ENCODE results near the gene GNPNAT1.
"Not testable (repeated sequence)": the region's sequence is repeated elsewhere in the genome, so short reads cannot be mapped to it uniquely, and the experiment has no call there.

Gene GNPNAT1

DNA sequence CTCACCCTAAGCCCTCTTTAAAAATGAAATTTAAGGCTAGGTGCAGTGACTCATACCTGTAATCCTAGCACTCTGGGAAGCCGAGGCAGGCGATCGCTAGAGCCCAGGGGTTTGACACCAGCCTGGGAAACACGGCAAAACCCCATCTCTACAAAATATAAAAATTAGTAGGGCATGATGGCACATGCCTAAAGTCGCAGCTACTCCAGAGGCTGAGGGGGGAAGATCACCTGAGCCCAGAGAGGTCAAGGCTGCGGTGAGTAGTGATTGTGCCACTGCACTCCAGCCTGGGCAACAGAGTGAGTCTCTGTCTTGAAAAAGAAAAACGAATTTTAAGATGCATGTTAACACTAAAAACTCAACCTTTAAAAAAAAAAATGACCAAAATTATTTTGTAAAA, 12.7 kb downstream of the GNPNAT1 start:
- no peak for DNase-seq (ENCODE audit: low read depth)
- H3K4me3 ChIP-seq (ENCODE audit: low read depth, low read length), result no peak overlapping the region
- TF ChIP-seq CTCF (IDR thresholded peaks at IDR 0.05; ENCODE audit: control insufficient read depth, extremely low read depth, insufficient read depth), result no peak

GRCh38 chr14:52776816-52777215, 14.6 kb downstream of the GNPNAT1 start:
- TF ChIP-seq CTCF (IDR thresholded peaks at IDR 0.05; ENCODE audit: control insufficient read depth, extremely low read depth, insufficient read depth), result no peak
- no peak overlapping the region for H3K4me3 ChIP-seq (ENCODE audit: low read depth, low read length)
- DNase-seq (ENCODE audit: low read depth), result no peak

DNA sequence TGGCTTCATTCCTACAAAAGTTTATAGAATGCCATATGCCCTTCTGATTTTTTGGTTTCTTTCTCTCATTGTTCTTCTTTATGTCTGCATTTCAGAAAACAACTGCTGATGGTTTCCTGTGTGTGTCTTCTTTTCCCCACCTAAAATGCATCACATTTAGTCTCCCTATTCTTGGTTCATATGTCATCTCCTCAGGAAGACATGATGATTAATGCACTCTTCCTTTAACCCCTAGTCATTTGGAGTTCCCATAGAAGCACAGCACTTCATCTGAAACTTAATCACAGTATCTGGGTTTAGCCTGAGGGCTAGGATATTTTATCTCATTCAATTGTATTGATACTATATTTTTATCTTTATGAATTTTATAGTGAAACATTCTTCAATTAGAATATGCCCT, 21.5 kb downstream of the GNPNAT1 start:
- DNase-seq (ENCODE audit: low read depth), result no peak
- TF ChIP-seq CTCF (IDR thresholded peaks at IDR 0.05; ENCODE audit: control insufficient read depth, extremely low read depth, insufficient read depth), result no peak
- no peak overlapping the region for H3K4me3 ChIP-seq (ENCODE audit: low read depth, low read length)

DNA sequence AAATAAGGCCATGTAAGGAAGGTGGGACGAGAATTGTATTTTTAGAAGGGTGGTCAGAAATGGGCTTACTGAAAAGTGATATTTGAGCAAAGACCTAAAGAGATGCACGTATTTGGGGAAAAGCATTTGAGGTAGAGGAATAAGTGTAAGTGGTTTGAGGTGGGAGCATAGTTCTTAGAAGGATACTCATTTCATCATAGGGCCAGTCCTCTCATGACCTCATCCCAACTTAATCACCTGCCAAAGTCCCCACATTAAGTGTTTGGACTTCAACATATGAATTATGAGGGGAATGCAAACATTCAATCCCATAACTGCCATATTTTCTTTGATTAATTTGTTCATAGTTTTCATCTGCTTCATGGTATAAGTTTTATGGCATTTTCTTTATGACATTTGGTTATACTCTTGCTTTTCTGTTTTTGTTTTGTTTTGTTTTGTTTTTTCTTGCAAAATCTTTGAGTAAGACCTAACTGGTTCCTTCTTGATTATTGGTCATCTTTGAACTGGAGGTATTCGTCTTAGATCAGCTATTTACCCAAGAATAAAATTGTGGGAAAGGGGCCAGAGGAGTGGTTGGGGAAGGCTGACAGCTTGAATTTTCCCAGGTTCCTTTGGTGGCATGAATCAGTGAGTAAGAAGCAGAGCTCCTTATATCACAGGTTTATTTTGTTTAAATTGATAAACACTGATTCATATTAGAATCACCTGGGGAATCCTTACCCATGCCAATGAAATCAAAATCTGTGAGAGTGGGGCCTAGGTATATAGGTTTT, 24.2 kb downstream of the GNPNAT1 start:
- H3K4me3 ChIP-seq (ENCODE audit: low read depth, low read length), result no peak overlapping the region
- no peak for TF ChIP-seq CTCF (IDR thresholded peaks at IDR 0.05; ENCODE audit: control insufficient read depth, extremely low read depth, insufficient read depth)
- no peak for DNase-seq (ENCODE audit: low read depth)

- not testable (repeated sequence) for DNase-seq (ENCODE audit: low read depth); H3K4me3 ChIP-seq (ENCODE audit: low read depth, low read length)
Observed at GRCh38 chr14:52762923-52763322, 28.5 kb downstream of the GNPNAT1 start.

DNA sequence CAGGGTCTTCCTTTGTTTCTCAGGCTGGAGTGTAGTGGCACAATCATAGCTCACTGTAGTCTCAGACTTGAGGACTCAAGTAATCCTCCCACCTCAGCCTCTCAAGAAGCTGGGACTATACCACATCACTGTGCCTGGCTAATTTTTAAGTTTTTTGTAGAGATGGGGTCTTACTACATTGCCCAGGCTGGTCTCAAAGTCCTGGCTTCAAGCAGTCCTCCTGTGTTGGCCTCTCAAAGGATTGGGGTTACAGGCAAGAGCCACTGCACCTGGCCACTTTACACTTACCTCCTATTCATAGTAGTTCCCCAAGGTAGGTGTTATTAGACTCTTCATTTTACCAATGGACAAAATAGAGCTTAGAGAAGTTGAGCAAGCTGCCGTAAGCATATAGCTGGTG, 32.3 kb downstream of the GNPNAT1 start:
- no peak overlapping the region for H3K4me3 ChIP-seq (ENCODE audit: low read depth, low read length)
- TF ChIP-seq CTCF (IDR thresholded peaks at IDR 0.05; ENCODE audit: control insufficient read depth, extremely low read depth, insufficient read depth), result no peak
- no peak for DNase-seq (ENCODE audit: low read depth)

- TF ChIP-seq CTCF (IDR thresholded peaks at IDR 0.05; ENCODE audit: control insufficient read depth, extremely low read depth, insufficient read depth), result no peak
- DNase-seq (ENCODE audit: low read depth), result no peak
Observed at GRCh38 chr14:52755607-52756316, 35.6 kb downstream of the GNPNAT1 start.

More at GRCh38 chr14:52755607-52756316, 35.6 kb downstream of the GNPNAT1 start:
- no peak overlapping the region for H3K4me3 ChIP-seq (ENCODE audit: low read depth, low read length)

Measured in LNCaP clone FGC (cell line).